M059J (cell line): ENCODE measurements around the gene DCAF11. TPM values are rescaled to one million over a fixed set of nuclear protein-coding genes. Genes with fewer than 3 reads are reported as not detected.
"Not testable (repeated sequence)": the region's sequence is repeated elsewhere in the genome, so short reads cannot be mapped to it uniquely, and the experiment has no call there.

Source experiments
- DNase-seq: peaks from one replicate; pipeline ENCODE4 v3.0.0-alpha.2; 2012; ENCODE audit warnings: low read depth
- total RNA-seq: library from RNA; depleted of rRNA; stranded (reverse); fragments of >200 nt; shearing (Covaris generic); gene quantifications from 2 replicates; pipeline ENCODE4 v1.2.3, GENCODE V29; 2014

Gene DCAF11
- total RNA-seq, 1 experiment from 2014 or later: 78.7 TPM

GRCh38 chr14:24096545-24097181 is 17.9 kb upstream of the DCAF11 start:
- DNase-seq: no peak

GRCh38 chr14:24098229-24098926 is 16.2 kb upstream of the DCAF11 start:
- DNase-seq: no peak

GRCh38 chr14:24098927-24099813 is 15.4 kb upstream of the DCAF11 start:
- no peak for DNase-seq

GRCh38 chr14:24100197-24100981 is 14.2 kb upstream of the DCAF11 start:
- DNase-seq: no peak

- DNase-seq: no peak
Observed at GRCh38 chr14:24100982-24101494, 13.5 kb upstream of the DCAF11 start.

GRCh38 chr14:24102357-24103048 is 12.1 kb upstream of the DCAF11 start:
- no peak for DNase-seq

- no peak for DNase-seq
Observed at GRCh38 chr14:24103451-24103850, 11.1 kb upstream of the DCAF11 start.

GRCh38 chr14:24105609-24106239 is 8.9 kb upstream of the DCAF11 start:
- not testable (repeated sequence) for DNase-seq

- no peak for DNase-seq
Observed at GRCh38 chr14:24106672-24107271, 7.8 kb upstream of the DCAF11 start.

- no peak for DNase-seq
Observed at GRCh38 chr14:24108336-24108874, 6.2 kb upstream of the DCAF11 start.

- DNase-seq: peak; percentile 1
Observed at GRCh38 chr14:24110060-24110459, 4.5 kb upstream of the DCAF11 start.

GRCh38 chr14:24110523-24110922 is 4.1 kb upstream of the DCAF11 start:
- no peak for DNase-seq

GRCh38 chr14:24113379-24113800 is 1.2 kb upstream of the DCAF11 start:
- no peak for DNase-seq

- peak; percentile 91 for DNase-seq
Observed at GRCh38 chr14:24113801-24114531, 611 bp upstream of the DCAF11 start.

GRCh38 chr14:24115422-24116127 is 998 bp downstream of the DCAF11 start:
- no peak for DNase-seq

- no peak for DNase-seq
Observed at GRCh38 chr14:24116128-24116814, 1.7 kb downstream of the DCAF11 start.

- no peak for DNase-seq
Observed at GRCh38 chr14:24117179-24117578, 2.6 kb downstream of the DCAF11 start.

GRCh38 chr14:24119691-24120090 is 5.1 kb downstream of the DCAF11 start:
- DNase-seq: no peak
